ENCODE measurements around the gene LAMC1.

DNA sequence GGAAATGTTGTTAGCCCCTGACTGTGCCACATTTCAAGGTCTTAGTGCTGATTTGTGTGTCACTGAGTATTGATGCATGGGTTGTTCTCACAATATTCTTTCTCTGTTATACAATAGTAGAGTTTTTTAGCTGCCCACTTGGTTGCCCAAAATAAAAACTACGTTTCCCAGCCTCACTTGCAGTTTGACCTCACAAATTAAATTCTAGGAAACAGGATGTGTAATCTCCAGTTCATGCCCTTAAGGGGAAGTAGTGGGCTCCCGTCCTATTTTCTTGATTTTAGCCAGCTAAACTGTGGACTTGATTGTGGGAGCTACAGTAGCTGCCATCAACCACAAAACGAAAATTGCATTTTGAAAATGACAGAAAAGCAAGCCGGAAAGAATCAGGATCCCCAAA is 27.3 kb upstream of the LAMC1 start:
- TF ChIP-seq, protein P1, sequence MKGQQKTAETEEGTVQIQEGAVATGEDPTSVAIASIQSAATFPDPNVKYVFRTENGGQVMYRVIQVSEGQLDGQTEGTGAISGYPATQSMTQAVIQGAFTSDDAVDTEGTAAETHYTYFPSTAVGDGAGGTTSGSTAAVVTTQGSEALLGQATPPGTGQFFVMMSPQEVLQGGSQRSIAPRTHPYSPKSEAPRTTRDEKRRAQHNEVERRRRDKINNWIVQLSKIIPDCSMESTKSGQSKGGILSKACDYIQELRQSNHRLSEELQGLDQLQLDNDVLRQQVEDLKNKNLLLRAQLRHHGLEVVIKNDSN (IDR thresholded peaks at IDR 0.05; ENCODE audit: borderline replicate concordance, extremely low read length, insufficient read depth, low read depth, low read length): no peak
- no peak for TF ChIP-seq SP1 (IDR thresholded peaks at IDR 0.05; ENCODE audit: low read depth, low read length)
- TF ChIP-seq YY1 (IDR thresholded peaks at IDR 0.05; ENCODE audit: low read depth, low read length): no peak
- no peak for TF ChIP-seq ZNF274 (IDR thresholded peaks at IDR 0.05; ENCODE audit: insufficient read depth, insufficient read length)
- TF ChIP-seq, protein P2, sequence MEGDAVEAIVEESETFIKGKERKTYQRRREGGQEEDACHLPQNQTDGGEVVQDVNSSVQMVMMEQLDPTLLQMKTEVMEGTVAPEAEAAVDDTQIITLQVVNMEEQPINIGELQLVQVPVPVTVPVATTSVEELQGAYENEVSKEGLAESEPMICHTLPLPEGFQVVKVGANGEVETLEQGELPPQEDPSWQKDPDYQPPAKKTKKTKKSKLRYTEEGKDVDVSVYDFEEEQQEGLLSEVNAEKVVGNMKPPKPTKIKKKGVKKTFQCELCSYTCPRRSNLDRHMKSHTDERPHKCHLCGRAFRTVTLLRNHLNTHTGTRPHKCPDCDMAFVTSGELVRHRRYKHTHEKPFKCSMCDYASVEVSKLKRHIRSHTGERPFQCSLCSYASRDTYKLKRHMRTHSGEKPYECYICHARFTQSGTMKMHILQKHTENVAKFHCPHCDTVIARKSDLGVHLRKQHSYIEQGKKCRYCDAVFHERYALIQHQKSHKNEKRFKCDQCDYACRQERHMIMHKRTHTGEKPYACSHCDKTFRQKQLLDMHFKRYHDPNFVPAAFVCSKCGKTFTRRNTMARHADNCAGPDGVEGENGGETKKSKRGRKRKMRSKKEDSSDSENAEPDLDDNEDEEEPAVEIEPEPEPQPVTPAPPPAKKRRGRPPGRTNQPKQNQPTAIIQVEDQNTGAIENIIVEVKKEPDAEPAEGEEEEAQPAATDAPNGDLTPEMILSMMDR (IDR thresholded peaks at IDR 0.05 in 2 of 3, conservative IDR thresholded peaks at IDR 0.05 in 1 of 3; ENCODE audit: control insufficient read depth in 2 of 3, extremely low read depth in 1 of 3, insufficient read depth in 1 of 3, low read depth in 3 of 3, low read length in 3 of 3): no peak
- TF ChIP-seq CHD2 (IDR thresholded peaks at IDR 0.05; ENCODE audit: borderline replicate concordance, low read depth, low read length): no peak
- no peak for TF ChIP-seq CBX3 (IDR thresholded peaks at IDR 0.05; ENCODE audit: borderline replicate concordance, low read depth)
- no peak for TF ChIP-seq TAF1 (IDR thresholded peaks at IDR 0.05; ENCODE audit: borderline replicate concordance, low read depth, low read length)
